PC-3 (cell line): ENCODE measurements around the gene ANGPTL4.

ENCODE experiments used
- EZH2 ChIP-seq: fragments of 300-600 bp; sonication (generic); IDR thresholded peaks from one replicate; pipeline ENCODE4 v1.6.1; 2017; ENCODE audit warnings: antibody characterized with exemption, mild to moderate bottlenecking, low read length; ENCODE audit not compliant: unreplicated experiment
- EZH2phosphoT487 ChIP-seq: fragments of 300-600 bp; sonication (generic); IDR thresholded peaks from 2 replicates; pipeline ENCODE4 v1.6.1; 2018; ENCODE audit warnings: mild to moderate bottlenecking, antibody characterized with exemption, low read length, borderline replicate concordance
- TF ChIP-seq, protein P1 (sequence below): fragments of 300-600 bp; sonication (generic); conservative IDR thresholded peaks from 2 replicates; pipeline ENCODE4 v1.5.1; 2017; ENCODE audit warnings: antibody characterized with exemption, low read depth, mild to moderate bottlenecking, low read length

DNA sequence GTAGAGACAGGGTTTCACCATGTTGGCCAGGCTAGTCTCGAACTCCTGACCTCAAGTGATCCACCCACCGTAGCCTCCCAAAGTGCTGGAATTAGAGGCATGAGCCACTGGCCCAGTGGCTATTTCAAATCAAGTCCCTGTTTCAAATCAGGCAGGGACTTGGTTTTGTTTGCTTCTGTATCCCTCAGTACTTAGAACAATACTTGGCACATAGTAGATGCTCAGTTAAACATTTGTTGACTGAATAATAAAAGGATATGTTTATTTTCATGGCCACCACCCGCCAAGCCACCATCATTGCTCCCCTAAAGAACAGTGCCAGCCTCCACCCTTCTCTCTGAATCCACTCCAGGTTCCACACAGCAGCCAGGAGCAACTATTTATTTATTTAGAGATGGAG, 38.5 kb upstream of the ANGPTL4 start:
- TF ChIP-seq EZH2 (no peak), EZH2phosphoT487 (no peak)
- TF ChIP-seq, protein P1, sequence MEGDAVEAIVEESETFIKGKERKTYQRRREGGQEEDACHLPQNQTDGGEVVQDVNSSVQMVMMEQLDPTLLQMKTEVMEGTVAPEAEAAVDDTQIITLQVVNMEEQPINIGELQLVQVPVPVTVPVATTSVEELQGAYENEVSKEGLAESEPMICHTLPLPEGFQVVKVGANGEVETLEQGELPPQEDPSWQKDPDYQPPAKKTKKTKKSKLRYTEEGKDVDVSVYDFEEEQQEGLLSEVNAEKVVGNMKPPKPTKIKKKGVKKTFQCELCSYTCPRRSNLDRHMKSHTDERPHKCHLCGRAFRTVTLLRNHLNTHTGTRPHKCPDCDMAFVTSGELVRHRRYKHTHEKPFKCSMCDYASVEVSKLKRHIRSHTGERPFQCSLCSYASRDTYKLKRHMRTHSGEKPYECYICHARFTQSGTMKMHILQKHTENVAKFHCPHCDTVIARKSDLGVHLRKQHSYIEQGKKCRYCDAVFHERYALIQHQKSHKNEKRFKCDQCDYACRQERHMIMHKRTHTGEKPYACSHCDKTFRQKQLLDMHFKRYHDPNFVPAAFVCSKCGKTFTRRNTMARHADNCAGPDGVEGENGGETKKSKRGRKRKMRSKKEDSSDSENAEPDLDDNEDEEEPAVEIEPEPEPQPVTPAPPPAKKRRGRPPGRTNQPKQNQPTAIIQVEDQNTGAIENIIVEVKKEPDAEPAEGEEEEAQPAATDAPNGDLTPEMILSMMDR, result no peak
